HepG2 (cell line): ENCODE data around the gene HOXB5. TPM values are rescaled to one million over a fixed set of nuclear protein-coding genes. Genes with fewer than 3 reads are reported as not detected.

Experiments used
- ATAC-seq: fragments of 200-7000 bp; cut with Tn5 transposase; 3 replicates; pipeline ENCODE4 v1.9.1; 2020; ENCODE audit warnings: mild to moderate bottlenecking, moderate library complexity
- BruUV-seq: library from RNA; stranded (reverse); fragments of 400-500 nt; replicated peaks from 2 replicates; lab custom pipeline; 2021; lab: Mats Ljungman, UMichigan
- CTCF ChIA-PET: fragments of 300-600 bp; formaldehyde crosslinking; extraction: SDS; loops from one replicate; lab custom pipeline; 2021; ENCODE audit warnings: low total read pairs, inconsistent platforms, low intra/inter-chr PET ratio; lab: Yijun Ruan, JAX
- POLR2A ChIA-PET: fragments of 350-600 bp; sonication (Branson Sonifier 250); formaldehyde crosslinking; loops from one replicate; lab custom pipeline; 2020; ENCODE audit warnings: antibody characterized with exemption, inconsistent platforms; lab: Yijun Ruan, JAX
- DNase-seq: peaks from one replicate; pipeline ENCODE4 v3.0.0-alpha.2; 2015; ENCODE audit warnings: low spot score
- FAIRE-seq: peaks from 3 replicates; lab custom pipeline; 2011; peaks lifted over from hg19 to GRCh38; lab: Jason Lieb, UNC
- H2AFZ ChIP-seq: one replicate; pipeline ENCODE4 v1.6.1; 2011; ENCODE audit warnings: low read length, inconsistent platforms
- H3K27ac ChIP-seq: fragments of 300-600 bp; 3 replicates; pipeline ENCODE4 v1.8.0; 2011; ENCODE audit warnings: mixed run types, mild to moderate bottlenecking, mixed read lengths, low read length, inconsistent platforms; ENCODE audit not compliant: insufficient read depth; ENCODE audit errors: extremely low read length
- H3K27me3 ChIP-seq, 2 experiments: fragments of 200-600 bp in 1 of 2; 2 replicates in 1 of 2; 3 replicates in 1 of 2; pipeline versions ENCODE4 v1.6.0 to v1.8.0; 2011; ENCODE audit warnings: low read length in 2 of 2, mild to moderate bottlenecking in 2 of 2, moderate library complexity in 2 of 2, inconsistent platforms in 1 of 2; ENCODE audit not compliant: insufficient read depth in 2 of 2, control insufficient read depth in 1 of 2
- H3K36me3 ChIP-seq, 2 experiments: fragments of 200-600 bp in 1 of 2; replicated peaks in 1 of 2; 2 replicates in 1 of 2; 3 replicates in 1 of 2; pipeline versions ENCODE4 v1.5.1 to v1.8.0; 2011; ENCODE audit warnings: low read length in 2 of 2, inconsistent platforms in 1 of 2; ENCODE audit not compliant: insufficient read depth in 2 of 2, control insufficient read depth in 1 of 2
- H3K4me1 ChIP-seq: 2 replicates; pipeline ENCODE4 v1.5.1; 2012; ENCODE audit warnings: low read length, inconsistent platforms; ENCODE audit not compliant: insufficient read depth
- H3K4me2 ChIP-seq: 2 replicates; pipeline ENCODE4 v1.6.0; 2011; ENCODE audit warnings: low read depth, low read length, inconsistent platforms
- H3K4me3 ChIP-seq, 3 experiments: fragments of 200-600 bp in 1 of 3; sonication (generic), shearing (Covaris generic) in 1 of 3; replicated peaks in 1 of 3; 2 replicates each; pipeline ENCODE4 v1.5.1; 2011 to 2016; ENCODE audit warnings: low read length in 3 of 3, inconsistent platforms in 2 of 3, low read depth in 2 of 3, mild to moderate bottlenecking in 2 of 3, control low read depth in 1 of 3, mixed read lengths in 1 of 3; ENCODE audit not compliant: insufficient read depth in 1 of 3
- H3K79me2 ChIP-seq: one replicate; pipeline ENCODE4 v1.6.1; 2011; ENCODE audit warnings: low read length, inconsistent platforms; ENCODE audit not compliant: insufficient read depth
- H3K9ac ChIP-seq: 2 replicates; pipeline ENCODE4 v1.6.0; 2011; ENCODE audit warnings: mild to moderate bottlenecking, low read depth, low read length, inconsistent platforms; ENCODE audit not compliant: insufficient read depth
- H3K9me3 ChIP-seq: 2 replicates; pipeline ENCODE4 v1.5.1; 2012; ENCODE audit warnings: mild to moderate bottlenecking, low read length
- H4K20me1 ChIP-seq: 2 replicates; pipeline ENCODE4 v1.6.0; 2011; ENCODE audit warnings: inconsistent platforms, mild to moderate bottlenecking, low read length, moderate library complexity; ENCODE audit not compliant: insufficient read depth
- KDM3A ChIP-seq: IDR thresholded peaks from 2 replicates; pipeline ENCODE4 v1.6.1; 2018; ENCODE audit warnings: low read depth, missing compliant biosample characterization
- LBX2 ChIP-seq: sonication (generic); formaldehyde crosslinking; IDR thresholded peaks from 2 replicates; pipeline ENCODE4 v1.5.0; 2020; ENCODE audit warnings: missing genetic modification reagents, mild to moderate bottlenecking, borderline replicate concordance
- PCBP1 ChIP-seq: fragments of 200-400 bp; formaldehyde crosslinking; IDR thresholded peaks from 2 replicates; pipeline ENCODE4 v1.6.1; 2017; ENCODE audit warnings: mild to moderate bottlenecking, low read depth, low read length, borderline replicate concordance
- SATB2 ChIP-seq: sonication (generic); formaldehyde crosslinking; IDR thresholded peaks from 2 replicates; pipeline ENCODE4 v1.5.0; 2020; ENCODE audit warnings: missing genetic modification reagents
- SIN3B ChIP-seq: fragments of 150-350 bp; IDR thresholded peaks from 2 replicates; pipeline ENCODE4 v1.6.1; 2014; ENCODE audit warnings: low read length
- ZNF143 ChIP-seq: sonication (generic); formaldehyde crosslinking; IDR thresholded peaks from 2 replicates; pipeline ENCODE4 v1.4.0; 2020; ENCODE audit warnings: missing genetic modification reagents
- ZNF326 ChIP-seq: sonication (generic); formaldehyde crosslinking; IDR thresholded peaks from 2 replicates; pipeline ENCODE4 v1.4.0; 2020; ENCODE audit warnings: missing genetic modification reagents, borderline replicate concordance
- WGBS: methylation state at CpG from one replicate; pipeline ENCODE4 v1.1.6; 2017; ENCODE audit warnings: low lambda C conversion rate; 5-methylcytosine and 5-hydroxymethylcytosine counted together
- in situ Hi-C: cut with HindIII; loops from 2 replicates; pipeline ENCODE4 v1.10.0; 2017; ENCODE audit warnings: low pct_unique_long_range_greater_than_20kb; ENCODE audit not compliant: extremely low pct_ligation_motif_present
- intact Hi-C: fragments of 100-400 bp; cut with micrococcal nuclease; formaldehyde crosslinking; loops from one replicate; pipeline ENCODE4 v1.10.0; 2022; ENCODE audit not compliant: unreplicated experiment
- polyA plus RNA-seq, 8 experiments: library from polyadenylated mRNA; depleted of rRNA in 3 of 8; stranded (reverse) in 7 of 8; unstranded in 1 of 8; fragments of >200 nt; fragmentation: Illumina TruSeq in 4 of 8; extraction: Trizol in 4 of 8; gene quantifications; 2 replicates each; pipeline versions ENCODE4 v1.2.1 to v1.2.3, GENCODE V29; 2011 to 2016; ENCODE audit warnings: low read depth in 4 of 8, missing spikeins in 1 of 8, mixed read lengths in 1 of 8; ENCODE audit not compliant: insufficient read depth in 1 of 8
- total RNA-seq, 5 experiments: library from RNA; depleted of rRNA; stranded (reverse); fragments of >200 nt; fragmentation: Illumina TruSeq; extraction: Trizol; gene quantifications; 2 replicates each; pipeline ENCODE4 v1.2.3, GENCODE V29; 2016; ENCODE audit warnings: low read depth in 1 of 5
- TF ChIP-seq, protein P1 (sequence below): IDR thresholded peaks from 2 replicates; pipeline ENCODE4 v1.6.1; 2016; ENCODE audit warnings: control low read depth
- TF ChIP-seq, protein P2 (sequence below): sonication (generic); formaldehyde crosslinking; IDR thresholded peaks from 2 replicates; pipeline ENCODE4 v1.5.1; 2020; ENCODE audit warnings: missing genetic modification reagents, mild to moderate bottlenecking, borderline replicate concordance
- TF ChIP-seq, protein P3 (sequence below): sonication (generic); formaldehyde crosslinking; IDR thresholded peaks from 2 replicates; pipeline ENCODE4 v1.5.0; 2020; ENCODE audit warnings: mild to moderate bottlenecking, missing genetic modification reagents, moderate library complexity

Gene HOXB5
- total and polyA plus RNA-seq, 2 of the 13 experiments (the other 11 are each of a cell fraction or from before 2014, with no cell fraction given): not detected

- Histone ChIP-seq H3K4me3 (no peak overlapping the region), H3K79me2 (no peaks in the 10 kb centered on the region), H4K20me1 (no peaks in the 10 kb centered on the region; the same call in 1 of the 2 replicates), H3K9ac (no peak overlapping the region), H3K9me3 (no peaks in the 10 kb centered on the region), H3K27me3 (peaks cover 22 to 92% of the 10 kb centered on the region in 2 experiments), H3K4me2 (no peak overlapping the region; the same call in 1 of the 2 replicates), H3K27ac (no peak overlapping the region), H3K4me1 (no peaks in the 10 kb centered on the region), H2AFZ (no peak overlapping the region), H3K36me3 (no peaks in the 10 kb centered on the region)
- no peak for ATAC-seq
- no peak for DNase-seq
- in situ Hi-C loops (no loop called here), intact Hi-C loops (no loop called here)
- 2% methylated on average over 8 of the region's 11 CpGs for WGBS
- FAIRE-seq: no peak
- TF ChIP-seq PCBP1 (no peak), SATB2 (CRISPR knock-in tag) (no peak), ZNF326 (CRISPR knock-in tag) (no peak), ZNF143 (no peak), KDM3A (CRISPR knock-in tag) (no peak), SIN3B (no peak), LBX2 (CRISPR knock-in tag) (no peak)
- TF ChIP-seq, protein P1, sequence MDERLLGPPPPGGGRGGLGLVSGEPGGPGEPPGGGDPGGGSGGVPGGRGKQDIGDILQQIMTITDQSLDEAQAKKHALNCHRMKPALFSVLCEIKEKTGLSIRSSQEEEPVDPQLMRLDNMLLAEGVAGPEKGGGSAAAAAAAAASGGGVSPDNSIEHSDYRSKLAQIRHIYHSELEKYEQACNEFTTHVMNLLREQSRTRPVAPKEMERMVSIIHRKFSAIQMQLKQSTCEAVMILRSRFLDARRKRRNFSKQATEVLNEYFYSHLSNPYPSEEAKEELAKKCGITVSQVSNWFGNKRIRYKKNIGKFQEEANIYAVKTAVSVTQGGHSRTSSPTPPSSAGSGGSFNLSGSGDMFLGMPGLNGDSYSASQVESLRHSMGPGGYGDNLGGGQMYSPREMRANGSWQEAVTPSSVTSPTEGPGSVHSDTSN (CRISPR knock-in tag): no peak
- TF ChIP-seq, protein P2, sequence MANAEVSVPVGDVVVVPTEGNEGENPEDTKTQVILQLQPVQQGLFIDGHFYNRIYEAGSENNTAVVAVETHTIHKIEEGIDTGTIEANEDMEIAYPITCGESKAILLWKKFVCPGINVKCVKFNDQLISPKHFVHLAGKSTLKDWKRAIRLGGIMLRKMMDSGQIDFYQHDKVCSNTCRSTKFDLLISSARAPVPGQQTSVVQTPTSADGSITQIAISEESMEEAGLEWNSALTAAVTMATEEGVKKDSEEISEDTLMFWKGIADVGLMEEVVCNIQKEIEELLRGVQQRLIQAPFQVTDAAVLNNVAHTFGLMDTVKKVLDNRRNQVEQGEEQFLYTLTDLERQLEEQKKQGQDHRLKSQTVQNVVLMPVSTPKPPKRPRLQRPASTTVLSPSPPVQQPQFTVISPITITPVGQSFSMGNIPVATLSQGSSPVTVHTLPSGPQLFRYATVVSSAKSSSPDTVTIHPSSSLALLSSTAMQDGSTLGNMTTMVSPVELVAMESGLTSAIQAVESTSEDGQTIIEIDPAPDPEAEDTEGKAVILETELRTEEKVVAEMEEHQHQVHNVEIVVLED (CRISPR knock-in tag): no peak
- TF ChIP-seq, protein P3, sequence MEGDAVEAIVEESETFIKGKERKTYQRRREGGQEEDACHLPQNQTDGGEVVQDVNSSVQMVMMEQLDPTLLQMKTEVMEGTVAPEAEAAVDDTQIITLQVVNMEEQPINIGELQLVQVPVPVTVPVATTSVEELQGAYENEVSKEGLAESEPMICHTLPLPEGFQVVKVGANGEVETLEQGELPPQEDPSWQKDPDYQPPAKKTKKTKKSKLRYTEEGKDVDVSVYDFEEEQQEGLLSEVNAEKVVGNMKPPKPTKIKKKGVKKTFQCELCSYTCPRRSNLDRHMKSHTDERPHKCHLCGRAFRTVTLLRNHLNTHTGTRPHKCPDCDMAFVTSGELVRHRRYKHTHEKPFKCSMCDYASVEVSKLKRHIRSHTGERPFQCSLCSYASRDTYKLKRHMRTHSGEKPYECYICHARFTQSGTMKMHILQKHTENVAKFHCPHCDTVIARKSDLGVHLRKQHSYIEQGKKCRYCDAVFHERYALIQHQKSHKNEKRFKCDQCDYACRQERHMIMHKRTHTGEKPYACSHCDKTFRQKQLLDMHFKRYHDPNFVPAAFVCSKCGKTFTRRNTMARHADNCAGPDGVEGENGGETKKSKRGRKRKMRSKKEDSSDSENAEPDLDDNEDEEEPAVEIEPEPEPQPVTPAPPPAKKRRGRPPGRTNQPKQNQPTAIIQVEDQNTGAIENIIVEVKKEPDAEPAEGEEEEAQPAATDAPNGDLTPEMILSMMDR (CRISPR knock-in tag): no peak
- ChIA-PET POLR2A (no interaction called here), CTCF (no interaction called here)
- no TSS peak for BruUV-seq
Observed at GRCh38 chr17:48552466-48553189, 41.0 kb downstream of the HOXB5 start.
